Duodenal mucosa (tissue), 2 donors: Measurements from ENCODE around the gene LIN28B.
"Not testable (repeated sequence)": the region's sequence is repeated elsewhere in the genome, so short reads cannot be mapped to it uniquely, and the experiment has no call there.

Source experiments
- H3K27ac ChIP-seq: one replicate; pipeline ENCODE4 v1.7.0; 2013; ENCODE audit warnings: low read depth, low read length
- H3K27me3 ChIP-seq, 2 donors: one replicate each; pipeline ENCODE4 v1.7.0; 2013; ENCODE audit warnings: low read length in 2 of 2, control low read depth in 1 of 2; ENCODE audit not compliant: insufficient read depth in 2 of 2, control insufficient read depth in 1 of 2
- H3K36me3 ChIP-seq, 2 donors: one replicate each; pipeline ENCODE4 v1.7.0; 2013; ENCODE audit warnings: low read length in 2 of 2, control low read depth in 1 of 2; ENCODE audit not compliant: insufficient read depth in 2 of 2, control insufficient read depth in 1 of 2
- H3K4me1 ChIP-seq, 2 donors: one replicate each; pipeline ENCODE4 v1.7.0; 2013; ENCODE audit warnings: low read length in 2 of 2, control low read depth in 1 of 2; ENCODE audit not compliant: insufficient read depth in 2 of 2, control insufficient read depth in 1 of 2
- H3K4me3 ChIP-seq, 2 donors: one replicate each; pipeline ENCODE4 v1.7.0; 2013; ENCODE audit warnings: low read length in 2 of 2, low read depth in 1 of 2
- H3K9ac ChIP-seq, 2 donors: one replicate each; pipeline ENCODE4 v1.7.0; 2013; ENCODE audit warnings: low read length in 2 of 2, low read depth in 1 of 2
- H3K9me3 ChIP-seq, 2 donors: one replicate each; pipeline ENCODE4 v1.7.0; 2013; ENCODE audit warnings: low read length in 2 of 2, control low read depth in 1 of 2; ENCODE audit not compliant: control insufficient read depth in 1 of 2

LIN28B gene

GRCh38 chr6:105058846-105059245, 101.9 kb downstream of the LIN28B start:
- Histone ChIP-seq H3K27ac (no peak overlapping the region), H3K27me3 (no peaks in the 10 kb centered on the region), H3K4me3 (no peak overlapping the region), H3K9ac (no peak overlapping the region), H3K36me3 (no peaks in the 10 kb centered on the region), H3K4me1 (no peaks in the 10 kb centered on the region), H3K9me3 (no peaks in the 10 kb centered on the region)

GRCh38 chr6:105066233-105066632, 109.3 kb downstream of the LIN28B start:
- Histone ChIP-seq H3K27me3 (peaks cover 0 to 6% of the 10 kb centered on the region in 2 donors), H3K36me3 (no peaks in the 10 kb centered on the region), H3K9ac (no peak overlapping the region), H3K9me3 (no peaks in the 10 kb centered on the region), H3K27ac (no peak overlapping the region), H3K4me1 (no peaks in the 10 kb centered on the region), H3K4me3 (no peak overlapping the region)

GRCh38 chr6:105066836-105067235, 109.9 kb downstream of the LIN28B start:
- no peak overlapping the region for H3K27ac ChIP-seq
- H3K4me3 ChIP-seq = no peak overlapping the region
- H3K9ac ChIP-seq = no peak overlapping the region
- no peaks in the 10 kb centered on the region for H3K36me3 ChIP-seq
- no peaks in the 10 kb centered on the region for H3K4me1 ChIP-seq
- no peaks in the 10 kb centered on the region for H3K9me3 ChIP-seq
- peaks cover 0 to 6% of the 10 kb centered on the region in 2 donors for H3K27me3 ChIP-seq

- no peaks in the 10 kb centered on the region for H3K9me3 ChIP-seq
- H3K4me3 ChIP-seq = no peak overlapping the region
- no peaks in the 10 kb centered on the region for H3K36me3 ChIP-seq
- H3K27me3 ChIP-seq = peaks cover 0 to 6% of the 10 kb centered on the region in 2 donors
- H3K27ac ChIP-seq = no peak overlapping the region
- no peaks in the 10 kb centered on the region for H3K4me1 ChIP-seq
- no peak overlapping the region for H3K9ac ChIP-seq
Observed at GRCh38 chr6:105067329-105067728, 110.4 kb downstream of the LIN28B start.

- Histone ChIP-seq H3K27me3 (peaks cover 0 to 6% of the 10 kb centered on the region in 2 donors), H3K36me3 (no peaks in the 10 kb centered on the region), H3K9me3 (no peaks in the 10 kb centered on the region), H3K9ac (no peak overlapping the region), H3K27ac (no peak overlapping the region), H3K4me3 (no peak overlapping the region), H3K4me1 (no peaks in the 10 kb centered on the region)
Observed at GRCh38 chr6:105068407-105068806, 111.5 kb downstream of the LIN28B start.

GRCh38 chr6:105069821-105070445, 113.0 kb downstream of the LIN28B start:
- Histone ChIP-seq H3K4me3 (no peak overlapping the region), H3K27ac (no peak overlapping the region), H3K36me3 (no peaks in the 10 kb centered on the region), H3K4me1 (no peaks in the 10 kb centered on the region), H3K9me3 (no peaks in the 10 kb centered on the region), H3K9ac (no peak overlapping the region), H3K27me3 (peaks cover 0 to 6% of the 10 kb centered on the region in 2 donors)

GRCh38 chr6:105072798-105073199, 115.9 kb downstream of the LIN28B start:
- H3K9ac ChIP-seq = no peak overlapping the region
- no peaks in the 10 kb centered on the region for H3K36me3 ChIP-seq
- H3K4me3 ChIP-seq = no peak overlapping the region
- no peak overlapping the region for H3K27ac ChIP-seq
- no peaks in the 10 kb centered on the region for H3K4me1 ChIP-seq
- H3K27me3 ChIP-seq = peaks cover 0 to 6% of the 10 kb centered on the region in 2 donors
- H3K9me3 ChIP-seq = no peaks in the 10 kb centered on the region

- H3K4me1 ChIP-seq = no peaks in the 10 kb centered on the region
- no peaks in the 10 kb centered on the region for H3K9me3 ChIP-seq
- H3K27ac ChIP-seq = no peak overlapping the region
- no peaks in the 10 kb centered on the region for H3K27me3 ChIP-seq
- no peaks in the 10 kb centered on the region for H3K36me3 ChIP-seq
- no peak overlapping the region for H3K9ac ChIP-seq
- H3K4me3 ChIP-seq = no peak overlapping the region
Observed at GRCh38 chr6:105075210-105075609, 118.3 kb downstream of the LIN28B start.

- not testable (repeated sequence) for H3K27me3 ChIP-seq, H3K9ac ChIP-seq, H3K27ac ChIP-seq, H3K4me3 ChIP-seq, H3K4me1 ChIP-seq, H3K9me3 ChIP-seq, H3K36me3 ChIP-seq
Observed at GRCh38 chr6:105076418-105076817, 119.5 kb downstream of the LIN28B start.

- Histone ChIP-seq H3K4me3 (no peak overlapping the region), H3K27me3 (no peaks in the 10 kb centered on the region), H3K4me1 (no peaks in the 10 kb centered on the region), H3K36me3 (no peaks in the 10 kb centered on the region), H3K9me3 (no peaks in the 10 kb centered on the region), H3K27ac (no peak overlapping the region), H3K9ac (no peak overlapping the region)
Observed at GRCh38 chr6:105077596-105078385, 120.9 kb downstream of the LIN28B start.
